Measurements from ENCODE around the gene LRRC45.

The LRRC45 gene

GRCh38 chr17:82022981-82023446 is at the start of gene LRRC45:
TSS of gene LRRC45 (plus strand) at chr17:82023305. CDS start at chr17:82023644, 339 bp downstream.
- no peak for TF ChIP-seq CTCF (IDR thresholded peaks at IDR 0.05)
- H3K4me1 ChIP-seq, result peaks cover 16% of the 10 kb centered on the region

GRCh38 chr17:81973432-81973831 is 49.7 kb upstream of the LRRC45 start:
- H3K27me3 ChIP-seq (ENCODE audit: control insufficient read depth, insufficient read depth, low read length), result no peaks in the 10 kb centered on the region
- no peaks in the 10 kb centered on the region for H3K9me3 ChIP-seq (ENCODE audit: control insufficient read depth, low read length)
- H3K36me3 ChIP-seq (ENCODE audit: control insufficient read depth, insufficient read depth, low read length), result no peaks in the 10 kb centered on the region
- TF ChIP-seq CTCF (IDR thresholded peaks at IDR 0.05), result no peak
- H3K4me2 ChIP-seq (ENCODE audit: low read length), result no peak overlapping the region
- H3K4me1 ChIP-seq, result peaks cover under 1% of the 10 kb centered on the region
- no peak overlapping the region for H3K9ac ChIP-seq
- no peak overlapping the region for H2AFZ ChIP-seq
- no peak overlapping the region for H3K27ac ChIP-seq
- H3K79me2 ChIP-seq, result no peaks in the 10 kb centered on the region
- H3K4me3 ChIP-seq (ENCODE audit: low read depth, low read length), result no peak overlapping the region

More at GRCh38 chr17:82022981-82023446, at the start of gene LRRC45:
- H3K27me3 ChIP-seq (ENCODE audit: control insufficient read depth, insufficient read depth, low read length), result no peaks in the 10 kb centered on the region
- peaks cover 2% of the 10 kb centered on the region for H3K79me2 ChIP-seq
- H3K9ac ChIP-seq, result peak within 1 kb of the TSS; percentile 43
- no peaks in the 10 kb centered on the region for H3K36me3 ChIP-seq (ENCODE audit: control insufficient read depth, insufficient read depth, low read length)
- H3K4me3 ChIP-seq (ENCODE audit: low read depth, low read length), result peak within 1 kb of the TSS; percentile 78
- no peaks in the 10 kb centered on the region for H3K9me3 ChIP-seq (ENCODE audit: control insufficient read depth, low read length)
- H3K4me2 ChIP-seq (ENCODE audit: low read length), result peak within 1 kb of the TSS; percentile 95
- peak within 1 kb of the TSS; percentile 24 for H3K27ac ChIP-seq
- peak within 1 kb of the TSS; percentile 88 for H2AFZ ChIP-seq

- TF ChIP-seq CTCF (IDR thresholded peaks at IDR 0.05), result no peak
- H3K36me3 ChIP-seq (ENCODE audit: control insufficient read depth, insufficient read depth, low read length), result no peaks in the 10 kb centered on the region
- no peak overlapping the region for H3K9ac ChIP-seq
- peak overlapping the region; percentile 93 for H3K4me3 ChIP-seq (ENCODE audit: low read depth, low read length)
- H3K27ac ChIP-seq, result peak overlapping the region; percentile 52
- H3K4me1 ChIP-seq, result peaks cover 10% of the 10 kb centered on the region
- H3K4me2 ChIP-seq (ENCODE audit: low read length), result peak overlapping the region; percentile 57
- no peaks in the 10 kb centered on the region for H3K27me3 ChIP-seq (ENCODE audit: control insufficient read depth, insufficient read depth, low read length)
- peak overlapping the region; percentile 95 for H2AFZ ChIP-seq
- no peaks in the 10 kb centered on the region for H3K9me3 ChIP-seq (ENCODE audit: control insufficient read depth, low read length)
- no peaks in the 10 kb centered on the region for H3K79me2 ChIP-seq
These were observed 46.5 kb upstream of the LRRC45 start for GRCh38 chr17:81976332-81977210.

- Histone ChIP-seq H3K4me3 (ENCODE audit: low read depth, low read length) (peak within 1 kb of the TSS; percentile 93), H3K79me2 (no peaks in the 10 kb centered on the region), H3K36me3 (ENCODE audit: control insufficient read depth, insufficient read depth, low read length) (no peaks in the 10 kb centered on the region), H2AFZ (peak within 1 kb of the TSS; percentile 95), H3K27me3 (ENCODE audit: control insufficient read depth, insufficient read depth, low read length) (no peaks in the 10 kb centered on the region), H3K9me3 (ENCODE audit: control insufficient read depth, low read length) (no peaks in the 10 kb centered on the region), H3K4me1 (peaks cover 10% of the 10 kb centered on the region), H3K27ac (peak within 1 kb of the TSS; percentile 52), H3K4me2 (ENCODE audit: low read length) (peak within 1 kb of the TSS; percentile 57), H3K9ac (peak within 1 kb of the TSS; percentile 31)
- TF ChIP-seq CTCF (IDR thresholded peaks at IDR 0.05), result no peak
These were observed 45.8 kb upstream of the LRRC45 start, which contains the start of gene ASPSCR1 for GRCh38 chr17:81977211-81977808. TSS of gene ASPSCR1 (plus strand) at chr17:81977629. CDS start at chr17:81977647, 18 bp downstream.
